Choroid plexus epithelial cell (primary cell): Measurements from ENCODE around the gene CDHR2.

Source experiments
- DNase-seq: peaks from one replicate; pipeline ENCODE4 v3.0.0-alpha.2; 2010; ENCODE audit warnings: low read depth
- H3K4me3 ChIP-seq: 2 replicates; pipeline ENCODE4 v1.5.1; 2011; ENCODE audit warnings: low read depth, mild to moderate bottlenecking, control low read depth, low read length, moderate library complexity
- CTCF ChIP-seq: conservative IDR thresholded peaks from 2 replicates; pipeline ENCODE4 v1.5.1; 2011; ENCODE audit warnings: low read depth, mild to moderate bottlenecking, control low read depth, inconsistent platforms, low read length, moderate library complexity

CDHR2 gene

DNA sequence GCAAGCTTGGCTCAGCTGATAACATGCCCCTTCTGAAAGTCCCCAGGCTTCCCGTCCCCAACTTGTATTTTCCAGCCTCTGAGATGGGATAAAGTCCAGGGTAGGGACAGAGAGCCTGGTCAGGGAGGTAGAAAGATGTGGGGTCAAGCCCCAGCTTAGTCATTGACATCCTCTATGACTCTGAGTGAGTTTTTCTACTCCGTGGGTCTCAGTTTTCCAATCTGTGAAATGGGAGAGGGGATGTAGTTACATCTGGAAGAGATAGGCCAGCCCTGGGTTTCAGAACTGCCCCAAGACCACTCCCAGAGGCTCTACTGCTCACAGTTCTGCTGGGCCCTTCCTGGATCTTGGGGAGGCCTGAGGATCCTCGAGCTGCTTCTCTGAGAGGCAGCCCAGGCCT lies 57.7 kb downstream of the CDHR2 start:
- TF ChIP-seq CTCF = no peak
- H3K4me3 ChIP-seq = no peak overlapping the region
- DNase-seq = no peak

DNA sequence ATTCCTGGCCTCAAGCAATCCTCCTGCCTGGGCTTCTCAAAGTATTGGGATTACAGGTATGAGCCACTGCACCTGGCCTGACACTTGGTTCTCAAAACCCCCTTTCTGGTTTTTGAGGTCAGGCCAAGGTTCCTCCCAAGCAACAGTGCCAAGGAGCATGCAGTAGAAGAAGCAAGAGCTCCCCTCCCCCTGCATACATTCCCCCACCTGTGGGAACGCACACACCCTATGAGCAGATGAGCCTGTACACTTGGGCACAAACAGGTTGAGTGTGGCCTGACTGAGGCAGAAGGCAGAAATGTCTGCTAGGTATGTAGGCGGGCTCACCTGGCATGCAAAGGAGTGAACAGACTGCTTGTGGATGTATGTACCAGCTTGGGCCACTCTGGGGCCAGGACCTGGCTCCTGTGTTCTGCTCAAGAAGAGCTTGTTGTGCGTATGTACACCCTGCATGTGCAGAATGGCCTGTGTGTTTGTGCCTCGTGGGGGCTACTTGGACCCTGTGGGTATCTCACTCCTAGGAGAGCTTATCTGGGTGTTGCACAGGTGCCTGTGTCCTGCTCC lies 59.1 kb downstream of the CDHR2 start:
- TF ChIP-seq CTCF = no peak
- DNase-seq = no peak
- no peak overlapping the region for H3K4me3 ChIP-seq

DNA sequence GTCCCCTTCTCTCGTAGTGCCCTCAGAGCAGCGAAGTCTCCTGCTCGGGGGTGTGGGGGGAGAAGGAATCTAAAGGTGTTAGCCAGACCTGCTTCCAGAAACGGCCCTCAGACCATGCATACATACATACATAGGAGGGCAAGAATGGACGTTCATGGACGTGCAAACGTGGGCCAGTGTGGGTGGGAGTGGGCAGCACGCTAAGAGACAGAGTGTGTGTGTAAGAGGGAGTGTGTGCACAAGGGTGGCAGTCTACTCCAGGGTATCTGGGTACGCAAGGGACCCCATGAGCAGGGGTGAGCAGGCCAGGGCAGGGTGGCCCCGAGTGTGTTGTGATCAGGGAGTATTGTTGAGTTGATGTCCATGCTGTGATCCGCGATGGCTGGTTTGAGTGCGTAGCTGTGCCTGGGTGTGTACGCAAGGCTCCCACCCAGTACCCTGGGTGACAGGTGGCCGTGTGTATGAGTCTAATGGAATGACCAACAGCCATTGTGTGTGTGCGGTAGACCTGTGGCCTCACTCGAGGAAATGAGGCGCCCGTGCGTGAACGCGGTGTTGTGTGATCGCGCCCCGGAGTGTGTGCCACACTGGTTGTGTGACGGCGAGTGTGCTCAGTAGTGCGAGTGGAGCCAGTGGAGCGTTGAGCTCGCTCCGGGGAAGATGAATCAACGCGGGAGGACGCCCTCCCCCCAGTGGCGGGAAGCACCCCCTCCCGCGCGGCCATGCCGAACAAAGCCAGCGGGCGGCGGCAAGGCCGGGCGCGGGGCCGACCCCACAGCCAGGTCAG lies 60.0 kb downstream of the CDHR2 start:
- DNase-seq = no peak
- peak overlapping the region; percentile 65 for H3K4me3 ChIP-seq
- no peak for TF ChIP-seq CTCF

GRCh38 chr5:176609724-176610434 lies 60.7 kb downstream of the CDHR2 start, which contains the start of gene GPRIN1:
Gene GPRIN1 (minus strand): TSS chr5:176610156. CDS start chr5:176599834, 10,322 bp downstream.
- TF ChIP-seq CTCF = peak; percentile 19
- peak within 1 kb of the TSS; percentile 65 for H3K4me3 ChIP-seq
- peak; percentile 43 for DNase-seq

DNA sequence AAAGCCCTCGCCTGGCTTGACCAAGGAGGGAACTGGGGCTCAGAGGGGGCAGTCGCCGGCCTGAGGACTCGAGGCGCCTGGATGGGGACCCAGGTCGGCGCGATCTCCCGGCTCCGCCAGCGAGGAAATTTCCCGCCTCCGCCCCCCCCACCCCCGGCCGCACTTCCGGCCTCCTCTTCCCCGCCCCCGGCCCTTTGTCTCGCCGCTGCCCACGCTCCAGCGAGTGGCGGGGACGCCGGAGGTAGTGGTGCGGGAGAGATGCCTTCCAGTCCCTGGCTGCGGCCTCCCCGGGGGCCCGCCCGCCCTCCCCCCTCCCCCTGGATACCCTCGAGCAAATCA lies 61.3 kb downstream of the CDHR2 start:
- no peak for DNase-seq
- TF ChIP-seq CTCF = no peak
- H3K4me3 ChIP-seq = peak overlapping the region; percentile 65

GRCh38 chr5:176611435-176611834 lies 62.3 kb downstream of the CDHR2 start:
- DNase-seq = peak; percentile 93
- TF ChIP-seq CTCF = no peak
- no peak overlapping the region for H3K4me3 ChIP-seq
